ENCODE measurements around the gene CHRNB4. TPM values are rescaled to one million over a fixed set of nuclear protein-coding genes. Genes with fewer than 3 reads are reported as not detected.

The CHRNB4 gene

Small RNA genes lying within 50 kb of the gene (small RNA-seq; reads per million reads assigned to genes)
- gene AC067863.2 (ENCODE audit: low read depth): not detected

Data from mesenchymal stem cell (in vitro differentiated cells and primary cell).